LNCaP clone FGC (cell line): ENCODE results near the gene TDRD7.

Source experiments
- DNase-seq: peaks from one replicate; pipeline ENCODE4 v3.0.0-alpha.2; 2011; ENCODE audit warnings: low read depth
- H3K4me3 ChIP-seq: 2 replicates; pipeline ENCODE4 v1.5.1; 2011; ENCODE audit warnings: mild to moderate bottlenecking, low read depth, low read length, control low read depth
- TF ChIP-seq, protein P1 (sequence below): IDR thresholded peaks from 2 replicates; pipeline ENCODE4 v1.5.1; 2012; ENCODE audit warnings: mild to moderate bottlenecking; ENCODE audit not compliant: control insufficient read depth, insufficient read depth; ENCODE audit errors: extremely low read depth

Gene TDRD7

GRCh38 chr9:97382099-97382718 is 29.7 kb upstream of the TDRD7 start:
- no peak overlapping the region for H3K4me3 ChIP-seq
- no peak for DNase-seq
- TF ChIP-seq, protein P1, sequence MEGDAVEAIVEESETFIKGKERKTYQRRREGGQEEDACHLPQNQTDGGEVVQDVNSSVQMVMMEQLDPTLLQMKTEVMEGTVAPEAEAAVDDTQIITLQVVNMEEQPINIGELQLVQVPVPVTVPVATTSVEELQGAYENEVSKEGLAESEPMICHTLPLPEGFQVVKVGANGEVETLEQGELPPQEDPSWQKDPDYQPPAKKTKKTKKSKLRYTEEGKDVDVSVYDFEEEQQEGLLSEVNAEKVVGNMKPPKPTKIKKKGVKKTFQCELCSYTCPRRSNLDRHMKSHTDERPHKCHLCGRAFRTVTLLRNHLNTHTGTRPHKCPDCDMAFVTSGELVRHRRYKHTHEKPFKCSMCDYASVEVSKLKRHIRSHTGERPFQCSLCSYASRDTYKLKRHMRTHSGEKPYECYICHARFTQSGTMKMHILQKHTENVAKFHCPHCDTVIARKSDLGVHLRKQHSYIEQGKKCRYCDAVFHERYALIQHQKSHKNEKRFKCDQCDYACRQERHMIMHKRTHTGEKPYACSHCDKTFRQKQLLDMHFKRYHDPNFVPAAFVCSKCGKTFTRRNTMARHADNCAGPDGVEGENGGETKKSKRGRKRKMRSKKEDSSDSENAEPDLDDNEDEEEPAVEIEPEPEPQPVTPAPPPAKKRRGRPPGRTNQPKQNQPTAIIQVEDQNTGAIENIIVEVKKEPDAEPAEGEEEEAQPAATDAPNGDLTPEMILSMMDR = no peak

DNA sequence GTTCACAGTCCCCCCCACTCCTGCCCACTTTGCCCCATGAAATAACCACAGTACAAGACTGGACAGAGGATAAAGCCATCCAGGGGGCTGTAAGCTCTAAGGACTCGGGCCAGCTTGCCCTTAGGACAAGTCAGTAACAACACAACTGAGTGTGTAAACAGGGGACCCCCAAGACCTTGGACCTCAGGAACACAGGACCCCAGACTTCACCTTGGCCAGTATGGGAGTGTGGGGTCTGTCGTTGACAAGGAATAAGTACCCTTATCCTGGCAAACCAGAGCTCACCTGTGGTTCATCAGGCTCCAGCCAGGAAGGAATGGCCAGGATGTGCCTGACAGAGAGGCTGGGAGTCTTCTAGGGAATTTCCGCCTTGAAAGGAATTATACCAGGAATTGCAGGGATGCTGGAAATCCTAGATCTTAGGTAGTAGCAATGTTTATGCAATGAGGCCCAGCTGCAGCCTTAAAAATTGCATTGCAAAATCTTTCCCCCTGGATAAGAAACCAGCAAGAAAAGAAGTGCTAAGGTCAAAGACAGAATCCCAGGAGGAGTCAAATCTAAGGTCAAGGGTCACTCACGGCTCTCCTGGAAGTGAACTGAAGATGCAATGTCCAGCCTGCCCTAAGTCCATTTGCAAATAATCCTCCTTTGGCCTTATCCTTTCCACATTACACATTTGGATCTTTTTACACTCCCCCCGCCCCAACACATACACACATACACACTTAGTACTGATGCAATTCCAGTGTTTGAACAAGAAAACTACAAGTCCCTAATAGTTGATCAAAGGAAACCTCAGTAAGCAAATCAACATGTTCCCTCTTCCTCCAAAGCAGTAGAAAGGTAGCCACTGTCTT is 27.3 kb upstream of the TDRD7 start:
- no peak overlapping the region for H3K4me3 ChIP-seq
- TF ChIP-seq, protein P1 = no peak
- DNase-seq = no peak

GRCh38 chr9:97385626-97386264 is 26.2 kb upstream of the TDRD7 start:
- TF ChIP-seq, protein P1 = no peak
- no peak overlapping the region for H3K4me3 ChIP-seq
- DNase-seq = no peak

DNA sequence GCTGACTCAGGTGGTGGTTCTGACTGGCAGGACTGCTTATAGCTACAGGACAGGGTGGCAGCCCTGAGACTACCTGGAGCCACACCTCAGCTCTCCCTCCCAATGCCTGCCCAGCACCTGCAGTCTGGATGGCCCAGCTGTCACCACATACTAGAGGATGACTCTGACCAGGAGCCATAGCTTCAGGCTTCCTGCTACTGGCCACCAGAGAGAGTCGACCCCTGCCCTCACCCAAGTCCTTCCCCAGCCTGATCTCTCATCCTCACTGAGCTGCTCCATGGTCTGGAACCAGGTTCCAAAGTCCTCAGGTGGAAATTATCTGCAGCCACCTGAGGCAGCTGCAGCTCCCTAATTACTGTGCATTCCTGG is 25.6 kb upstream of the TDRD7 start:
- TF ChIP-seq, protein P1 = no peak
- no peak overlapping the region for H3K4me3 ChIP-seq
- no peak for DNase-seq

GRCh38 chr9:97386733-97387503 is 25.0 kb upstream of the TDRD7 start:
- TF ChIP-seq, protein P1 = peak; percentile 93
- H3K4me3 ChIP-seq = no peak overlapping the region
- DNase-seq = no peak

GRCh38 chr9:97387504-97387886 is 24.4 kb upstream of the TDRD7 start:
- no peak for DNase-seq
- H3K4me3 ChIP-seq = no peak overlapping the region
- TF ChIP-seq, protein P1 = no peak
